ENCODE measurements around the gene MAP3K5. TPM values are rescaled to one million over a fixed set of nuclear protein-coding genes. Genes with fewer than 3 reads are reported as not detected.

Gene MAP3K5
- total and polyA plus RNA-seq, 2 of the 8 experiments (the other 6 are each of a cell fraction or from before 2014, with no cell fraction given) = 0.63 to 2.6 TPM

DNA sequence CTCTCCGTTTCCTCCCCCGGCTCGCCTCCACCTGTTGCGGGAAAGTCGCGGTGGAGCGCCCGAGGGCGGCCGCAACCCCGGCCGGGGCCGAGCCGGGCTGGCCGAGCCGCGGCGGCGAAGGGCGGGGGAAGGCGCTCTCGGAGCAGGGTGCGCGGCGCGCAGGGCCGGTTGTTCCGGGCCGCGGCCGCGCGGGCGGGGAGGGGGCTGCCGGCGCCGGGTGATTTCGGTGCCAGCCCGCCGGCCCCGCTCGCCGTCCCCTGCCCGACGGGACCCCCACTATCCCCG lies 242.3 kb downstream of the MAP3K5 start:
- POLR2A ChIA-PET (ENCODE audit: partially characterized antibody) = interaction anchor here (0.7 to 2.8 kb wide), 8 partner anchors 49 to 407 kb away, joined by 3 to 21 read pairs (median 3); partner anchors contain the start of genes BCLAF1 and MTFR2
- H4K8ac ChIP-seq (ENCODE audit: extremely low read depth, insufficient read depth, low read length) = peak overlapping the region; percentile 69; the same call in 1 of the 2 replicates
- no peak overlapping the region; the same call in 1 of the 2 replicates for H2BK5ac ChIP-seq (ENCODE audit: low read depth, low read length)
- H4K20me1 ChIP-seq (replicated peaks in 1 of 2; ENCODE audit: control insufficient read depth in 1 of 2, insufficient read depth in 2 of 2, low read length in 2 of 2) = peaks cover 0 to 1% of the 10 kb centered on the region in 2 experiments
- H4K91ac ChIP-seq (replicated peaks; ENCODE audit: insufficient read length, low read length) = no peak overlapping the region
- H3K56ac ChIP-seq (replicated peaks; ENCODE audit: insufficient read length, low read depth, low read length) = peak overlapping the region; percentile 33
- H2AK5ac ChIP-seq (ENCODE audit: low read depth, low read length) = no peak overlapping the region
- peak overlapping the region; percentile 68; the same call in 1 of the 2 replicates for H3K27ac ChIP-seq (ENCODE audit: low read depth, low read length)
- no peaks in the 10 kb centered on the region for H3K79me1 ChIP-seq (ENCODE audit: low read depth, low read length)
- H2BK15ac ChIP-seq (ENCODE audit: low read length) = no peak overlapping the region
- no peak overlapping the region for H3K4ac ChIP-seq (replicated peaks; ENCODE audit: insufficient read length, low read depth, low read length)
- no peak for FAIRE-seq
- H2BK12ac ChIP-seq (ENCODE audit: low read depth, low read length) = no peak overlapping the region
- peaks cover 13% of the 10 kb centered on the region for H3K23me2 ChIP-seq (ENCODE audit: low read depth, low read length)
- peak overlapping the region; percentile 66 to 87 (median 72); a peak in 6 of 7 replicates for H3K9ac ChIP-seq (replicated peaks in 1 of 4; ENCODE audit: extremely low read depth in 1 of 4, low read depth in 3 of 4, low read length in 3 of 4)
- H3K27me3 ChIP-seq (replicated peaks in 1 of 4; ENCODE audit: control insufficient read depth in 3 of 4, extremely low read depth in 1 of 4, insufficient read depth in 3 of 4, low read length in 3 of 4) = peaks cover 0 to 14% (median 7%) of the 10 kb centered on the region in 4 experiments; a peak in 5 of 7 replicates
- no peaks in the 10 kb centered on the region for H3K9me3 ChIP-seq (ENCODE audit: insufficient read depth in 2 of 2, low read depth in 1 of 2, low read length in 1 of 2)
- WGBS, 2 experiments (ENCODE audit: extremely low coverage in 1 of 2, insufficient coverage in 1 of 2, insufficient read length in 1 of 2, insufficient replicate concordance in 2 of 2, low coverage in 1 of 2, low lambda C conversion rate in 2 of 2, missing lambda C conversion rate in 1 of 2) = 0% methylated on average over 14 of the region's 46 CpGs; no CpG with 5 or more reads in 1 of the 2 experiments
- no peak for DNase-seq (ENCODE audit: low read depth in 1 of 2, low spot score in 2 of 2)
- H2AFZ ChIP-seq (ENCODE audit: low read length) = no peak overlapping the region
- peaks cover 0 to 13% (median 2%) of the 10 kb centered on the region in 4 experiments; a peak in 5 of 7 replicates for H3K4me1 ChIP-seq (replicated peaks in 1 of 4; ENCODE audit: control insufficient read depth in 3 of 4, insufficient read depth in 4 of 4, low read length in 3 of 4)
- no peak overlapping the region for H2BK20ac ChIP-seq (ENCODE audit: low read length)
- peak overlapping the region in 1 of 2 experiments; percentile 88; a peak in 3 of 4 replicates for H3K4me2 ChIP-seq (ENCODE audit: insufficient read depth in 1 of 2, low read depth in 2 of 2, low read length in 2 of 2)
- H3K23ac ChIP-seq (ENCODE audit: insufficient read length) = no peak overlapping the region
- H3K14ac ChIP-seq (ENCODE audit: insufficient read length) = no peak overlapping the region
- no peak overlapping the region for H4K5ac ChIP-seq (ENCODE audit: insufficient read length, low read depth, low read length)
- CTCF ChIA-PET (ENCODE audit: partially characterized antibody) = interaction anchor here (0.7 to 2.9 kb wide), 19 partner anchors 10 to 298 kb away, joined by 3 to 22 read pairs (median 4); partner anchors contain the start of gene BCLAF1
- no peak overlapping the region for H3K18ac ChIP-seq (ENCODE audit: extremely low read depth, low read length)
- no peak for TF ChIP-seq ZNF274 (IDR thresholded peaks at IDR 0.05; ENCODE audit: borderline replicate concordance, extremely low read depth, low read length)
- peak; percentile 94; the same call in 1 of the 2 replicates for TF ChIP-seq RBBP5 (IDR thresholded peaks at IDR 0.05; ENCODE audit: borderline replicate concordance, low read depth, low read length)
- H3K4me3 ChIP-seq (ENCODE audit: extremely low read depth in 1 of 4, insufficient read depth in 2 of 4, low read depth in 3 of 4, low read length in 4 of 4) = peak overlapping the region; percentile 68 to 99 (median 83)
- no peaks in the 10 kb centered on the region for H3K36me3 ChIP-seq (ENCODE audit: control insufficient read depth in 2 of 4, insufficient read depth in 4 of 4, low read length in 3 of 4)
- H3K79me2 ChIP-seq (ENCODE audit: control insufficient read depth in 1 of 2, insufficient read depth in 2 of 2, low read length in 2 of 2) = peaks cover 4 to 45% of the 10 kb centered on the region in 2 experiments; a peak in 3 of 4 replicates
- no peak overlapping the region for H2BK120ac ChIP-seq (replicated peaks; ENCODE audit: low read depth, low read length)

Measured in H1 (cell line).